OCI-LY7 (cell line): Measurements from ENCODE around the gene ELN. TPM values are rescaled to one million over a fixed set of nuclear protein-coding genes. Genes with fewer than 3 reads are reported as not detected.

ENCODE experiments used
- BruUV-seq: library from RNA; stranded (reverse); fragments of 400-500 nt; replicated peaks from 2 replicates; lab custom pipeline; 2021; lab: Mats Ljungman, UMichigan
- CTCF ChIA-PET: fragments of 300-600 bp; sonication (Branson Sonifier 250); formaldehyde crosslinking; loops from one replicate; lab custom pipeline; 2022; ENCODE audit warnings: antibody characterized with exemption; ENCODE audit not compliant: unreplicated experiment; lab: Charles Lee
- POLR2A ChIA-PET: fragments of 300-600 bp; sonication (Branson Sonifier 250); formaldehyde crosslinking; loops from one replicate; lab custom pipeline; 2022; ENCODE audit warnings: antibody characterized with exemption; lab: Charles Lee
- DNase-seq: peaks from one replicate; pipeline ENCODE4 v3.0.0-alpha.2; 2015; ENCODE audit warnings: low spot score
- H2AFZ ChIP-seq: fragments of 200-600 bp; sonication (generic), shearing (Covaris generic); 2 replicates; pipeline ENCODE4 v1.6.1; 2014; ENCODE audit warnings: mild to moderate bottlenecking, antibody characterized with exemption, low read length, moderate library complexity
- H3K27ac ChIP-seq: fragments of 200-600 bp; sonication (generic); 2 replicates; pipeline ENCODE4 v1.5.1; 2014; ENCODE audit warnings: mixed run types, low read depth, mild to moderate bottlenecking, moderate library complexity, low read length, inconsistent platforms; ENCODE audit not compliant: poor library complexity, severe bottlenecking
- H3K36me3 ChIP-seq: fragments of 200-600 bp; sonication (generic); 2 replicates; pipeline ENCODE4 v1.6.1; 2014; ENCODE audit warnings: mild to moderate bottlenecking, antibody characterized with exemption, low read length, moderate library complexity, mixed read lengths; ENCODE audit not compliant: insufficient read depth
- H3K4me1 ChIP-seq: fragments of 200-600 bp; sonication (generic); 2 replicates; pipeline ENCODE4 v1.5.1; 2014; ENCODE audit warnings: mild to moderate bottlenecking, low read length; ENCODE audit not compliant: insufficient read depth, poor library complexity, severe bottlenecking
- H3K4me2 ChIP-seq: fragments of 200-600 bp; sonication (generic); 2 replicates; pipeline ENCODE4 v1.6.1; 2014; ENCODE audit warnings: mild to moderate bottlenecking, low read length
- H3K4me3 ChIP-seq: fragments of 200-600 bp; sonication (generic); 2 replicates; pipeline ENCODE4 v1.5.1; 2014; ENCODE audit warnings: mild to moderate bottlenecking, low read depth, low read length; ENCODE audit not compliant: poor library complexity, severe bottlenecking
- H3K79me2 ChIP-seq: fragments of 200-600 bp; sonication (generic); 2 replicates; pipeline ENCODE4 v1.6.1; 2016; ENCODE audit warnings: low read depth, mild to moderate bottlenecking, low read length, moderate library complexity, mixed read lengths; ENCODE audit not compliant: insufficient read depth
- H3K9me2 ChIP-seq: fragments of 200-600 bp; sonication (generic); 2 replicates; pipeline ENCODE4 v1.6.1; 2016; ENCODE audit warnings: mild to moderate bottlenecking, low read length, mixed read lengths; ENCODE audit not compliant: insufficient read depth
- H3K9me3 ChIP-seq: fragments of 200-600 bp; sonication (generic); 2 replicates; pipeline ENCODE4 v1.6.1; 2014; ENCODE audit warnings: mild to moderate bottlenecking, mixed run types, low read length, mixed read lengths
- H4K20me1 ChIP-seq: fragments of 200-600 bp; sonication (generic); 2 replicates; pipeline ENCODE4 v1.6.1; 2014; ENCODE audit warnings: mild to moderate bottlenecking, antibody characterized with exemption, low read length, moderate library complexity, mixed read lengths; ENCODE audit not compliant: insufficient read depth
- EZH2phosphoT487 ChIP-seq: fragments of 200-600 bp; sonication (generic); IDR thresholded peaks from 2 replicates; pipeline ENCODE4 v1.6.1; 2018; ENCODE audit warnings: low read depth, borderline replicate concordance, mild to moderate bottlenecking, mixed run types, antibody characterized with exemption, low read length, moderate library complexity, mixed read lengths
- intact Hi-C: fragments of 100-400 bp; cut with micrococcal nuclease; formaldehyde crosslinking; loops from one replicate; pipeline ENCODE4 v1.10.0; 2022; ENCODE audit not compliant: unreplicated experiment
- total RNA-seq, 2 experiments: library from RNA; depleted of rRNA in 1 of 2; stranded (reverse); fragments of >200 nt in 1 of 2; shearing (Covaris generic) in 1 of 2; gene quantifications; 2 replicates each; pipeline ENCODE4 v1.2.3, GENCODE V29; 2014 to 2022
- TF ChIP-seq, protein P1 (sequence below): fragments of 200-600 bp; sonication (generic); conservative IDR thresholded peaks from 2 replicates; pipeline ENCODE4 v1.5.1; 2014; ENCODE audit warnings: mild to moderate bottlenecking, antibody characterized with exemption, low read length, moderate library complexity, mixed read lengths

Gene ELN
- total RNA-seq, 2 experiments from 2014 or later, result not detected

DNA sequence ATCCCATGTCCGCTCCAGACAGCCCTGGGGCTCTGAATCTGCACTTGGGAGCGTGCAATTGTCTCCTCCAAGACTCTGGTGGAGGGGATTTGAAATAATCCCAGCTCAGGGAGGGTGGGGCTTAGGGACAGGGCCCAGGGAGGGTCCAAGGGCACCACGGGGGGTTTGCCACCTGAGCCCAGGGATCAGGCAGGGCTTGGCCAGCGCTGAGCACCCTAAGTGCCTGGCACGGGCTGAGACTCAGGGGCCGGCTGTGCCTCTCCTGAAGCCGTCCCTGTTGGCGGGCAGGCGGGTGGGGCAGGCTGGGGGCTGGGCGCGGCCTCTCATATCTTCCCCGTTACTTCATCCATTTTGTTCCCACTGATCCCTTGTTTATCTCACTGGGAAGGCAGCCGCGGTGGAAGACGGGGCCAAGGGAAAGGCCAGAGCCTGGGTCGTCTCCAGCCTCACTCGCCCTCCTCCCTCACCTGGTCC, 41.8 kb upstream of the ELN start:
- Histone ChIP-seq H3K4me1 (no peaks in the 10 kb centered on the region), H2AFZ (no peak overlapping the region), H4K20me1 (no peaks in the 10 kb centered on the region), H3K9me3 (no peaks in the 10 kb centered on the region), H3K4me3 (no peak overlapping the region), H3K9me2 (no peaks in the 10 kb centered on the region), H3K79me2 (no peaks in the 10 kb centered on the region), H3K27ac (no peak overlapping the region), H3K36me3 (no peaks in the 10 kb centered on the region), H3K4me2 (no peak overlapping the region)
- POLR2A ChIA-PET, result no interaction called here
- no TSS peak for BruUV-seq
- intact Hi-C loops, result no loop called here
- DNase-seq, result no peak
- TF ChIP-seq EZH2phosphoT487, result no peak
- TF ChIP-seq, protein P1, sequence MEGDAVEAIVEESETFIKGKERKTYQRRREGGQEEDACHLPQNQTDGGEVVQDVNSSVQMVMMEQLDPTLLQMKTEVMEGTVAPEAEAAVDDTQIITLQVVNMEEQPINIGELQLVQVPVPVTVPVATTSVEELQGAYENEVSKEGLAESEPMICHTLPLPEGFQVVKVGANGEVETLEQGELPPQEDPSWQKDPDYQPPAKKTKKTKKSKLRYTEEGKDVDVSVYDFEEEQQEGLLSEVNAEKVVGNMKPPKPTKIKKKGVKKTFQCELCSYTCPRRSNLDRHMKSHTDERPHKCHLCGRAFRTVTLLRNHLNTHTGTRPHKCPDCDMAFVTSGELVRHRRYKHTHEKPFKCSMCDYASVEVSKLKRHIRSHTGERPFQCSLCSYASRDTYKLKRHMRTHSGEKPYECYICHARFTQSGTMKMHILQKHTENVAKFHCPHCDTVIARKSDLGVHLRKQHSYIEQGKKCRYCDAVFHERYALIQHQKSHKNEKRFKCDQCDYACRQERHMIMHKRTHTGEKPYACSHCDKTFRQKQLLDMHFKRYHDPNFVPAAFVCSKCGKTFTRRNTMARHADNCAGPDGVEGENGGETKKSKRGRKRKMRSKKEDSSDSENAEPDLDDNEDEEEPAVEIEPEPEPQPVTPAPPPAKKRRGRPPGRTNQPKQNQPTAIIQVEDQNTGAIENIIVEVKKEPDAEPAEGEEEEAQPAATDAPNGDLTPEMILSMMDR, result no peak
- CTCF ChIA-PET, result no interaction called here

DNA sequence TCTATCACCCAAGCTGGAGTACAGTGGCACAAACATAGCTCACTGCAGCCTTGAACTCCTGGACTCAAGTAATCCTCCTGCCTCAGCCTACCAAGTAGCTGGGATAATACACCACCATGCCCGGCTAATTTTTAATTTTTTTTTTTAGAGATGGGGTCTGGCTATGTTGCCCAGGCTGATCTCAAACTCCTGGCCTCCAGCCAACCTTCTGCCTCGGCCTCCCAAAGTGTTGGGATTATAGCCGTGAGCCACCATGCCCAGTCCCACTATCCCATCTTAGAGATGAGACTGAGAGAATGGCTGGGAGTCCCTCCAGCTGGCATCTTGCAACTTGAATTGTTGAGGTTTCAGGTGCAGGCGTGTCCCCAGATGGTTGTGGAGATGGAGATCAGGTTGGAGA, 40.7 kb upstream of the ELN start:
- Histone ChIP-seq H4K20me1 (no peaks in the 10 kb centered on the region), H3K4me1 (no peaks in the 10 kb centered on the region), H3K36me3 (no peaks in the 10 kb centered on the region), H3K9me2 (no peaks in the 10 kb centered on the region), H3K79me2 (no peaks in the 10 kb centered on the region), H3K4me2 (no peak overlapping the region), H2AFZ (no peak overlapping the region), H3K9me3 (no peaks in the 10 kb centered on the region), H3K4me3 (no peak overlapping the region), H3K27ac (no peak overlapping the region)
- ChIA-PET CTCF (no interaction called here), POLR2A (interaction anchor here (0.6 kb wide), 2 partner anchors 10 to 355 kb away, joined by 3 read pairs; no protein-coding TSS in a partner anchor)
- BruUV-seq, result no TSS peak
- intact Hi-C loops, result no loop called here
- no peak for DNase-seq
- no peak for TF ChIP-seq EZH2phosphoT487
- TF ChIP-seq, protein P1, result no peak

DNA sequence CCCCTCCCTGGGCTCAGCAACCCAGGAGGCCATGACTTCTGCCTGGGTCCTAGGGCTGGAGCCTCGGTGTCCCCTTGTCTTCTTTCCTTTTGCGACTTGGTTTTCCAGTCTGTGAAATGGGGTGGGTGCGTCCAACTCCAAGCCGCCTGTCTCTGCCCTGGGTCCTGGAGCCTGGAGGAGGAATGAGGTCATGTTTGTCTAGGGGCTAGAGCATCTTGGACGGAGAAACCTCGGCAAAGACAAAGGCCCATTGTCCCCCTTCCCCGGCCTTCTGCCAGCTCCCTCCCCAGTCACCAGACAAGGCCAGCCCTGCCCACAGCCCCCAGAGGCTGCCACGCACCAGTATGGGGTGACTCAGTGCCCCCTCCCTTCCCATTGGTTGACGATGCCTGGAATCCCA, 39.8 kb upstream of the ELN start:
- Histone ChIP-seq H3K27ac (no peak overlapping the region), H2AFZ (no peak overlapping the region), H3K4me3 (no peak overlapping the region), H4K20me1 (no peaks in the 10 kb centered on the region), H3K79me2 (no peaks in the 10 kb centered on the region), H3K9me2 (no peaks in the 10 kb centered on the region), H3K9me3 (no peaks in the 10 kb centered on the region), H3K4me1 (no peaks in the 10 kb centered on the region), H3K36me3 (no peaks in the 10 kb centered on the region), H3K4me2 (no peak overlapping the region)
- no peak for DNase-seq
- no TSS peak for BruUV-seq
- ChIA-PET CTCF (no interaction called here), POLR2A (no interaction called here)
- intact Hi-C loops, result no loop called here
- TF ChIP-seq EZH2phosphoT487, result no peak
- TF ChIP-seq, protein P1, result no peak
